ENCODE data around the gene CCNG1. TPM values are rescaled to one million over a fixed set of nuclear protein-coding genes. Genes with fewer than 3 reads are reported as not detected.

The CCNG1 gene
- polyA plus RNA-seq, 3 donors = 13.1 to 48.9 (median 46.0) TPM

- Mint-ChIP-seq H3K27ac (no peak overlapping the region), H3K9me3 (no peaks in the 10 kb centered on the region), H3K4me1 (peaks cover 28% of the 10 kb centered on the region), H3K4me3 (no peak overlapping the region), H3K36me3 (peaks cover 9 to 10% of the 10 kb centered on the region in 2 donors), H3K27me3 (ENCODE audit: low read depth in 3 of 3) (peaks cover 0 to 4% (median 0%) of the 10 kb centered on the region in 3 donors)
- no peak overlapping the region for H3K9ac ChIP-seq (ENCODE audit: insufficient read depth, low read length, poor library complexity, severe bottlenecking)
- peaks cover 24 to 33% of the 10 kb centered on the region in 2 donors for H3K4me1 ChIP-seq (ENCODE audit: control insufficient read depth in 1 of 2, insufficient read depth in 2 of 2, low read length in 2 of 2)
- H4K20me1 ChIP-seq (ENCODE audit: insufficient read depth, low read length) = no peaks in the 10 kb centered on the region
- DNase-seq = no peak
- H3K4me2 ChIP-seq (replicated peaks; ENCODE audit: extremely low read depth, low read length, poor library complexity, severe bottlenecking) = no peak overlapping the region
- no peaks in the 10 kb centered on the region for H3K9me3 ChIP-seq (replicated peaks in 1 of 2; ENCODE audit: control insufficient read depth in 1 of 2, insufficient read depth in 1 of 2, low read length in 2 of 2)
- no peaks in the 10 kb centered on the region for H3K27me3 ChIP-seq (ENCODE audit: control insufficient read depth in 2 of 2, insufficient read depth in 2 of 2, low read length in 2 of 2)
- H3K4me3 ChIP-seq (replicated peaks in 1 of 3; ENCODE audit: low read depth in 2 of 3, low read length in 3 of 3) = no peak overlapping the region
- H3K27ac ChIP-seq (ENCODE audit: low read depth in 1 of 2, low read length in 2 of 2) = peak overlapping the region in 1 of 2 donors; percentile 80
- peaks cover 0 to 6% of the 10 kb centered on the region in 2 donors for H3K36me3 ChIP-seq (replicated peaks in 1 of 2; ENCODE audit: control insufficient read depth in 1 of 2, insufficient read depth in 2 of 2, low read length in 2 of 2)
- intact Hi-C loops (cut with micrococcal nuclease) = no loop called here
- no peak for TF ChIP-seq CTCF (IDR thresholded peaks at IDR 0.05)
- H2AFZ ChIP-seq (ENCODE audit: insufficient read depth, low read depth, low read length, poor library complexity, severe bottlenecking) = peak overlapping the region; percentile 82
- peaks cover 86% of the 10 kb centered on the region for H3K79me2 ChIP-seq (ENCODE audit: insufficient read depth, low read length)
Observed at GRCh38 chr5:163463063-163463435, 25.7 kb downstream of the CCNG1 start.

GRCh38 chr5:163467682-163468081 lies 30.3 kb downstream of the CCNG1 start:
- H3K27me3 ChIP-seq (ENCODE audit: control insufficient read depth in 2 of 2, insufficient read depth in 2 of 2, low read length in 2 of 2) = no peaks in the 10 kb centered on the region
- no peaks in the 10 kb centered on the region for H3K9me3 Mint-ChIP-seq
- no CpG with 5 or more reads among the region's 4 CpGs for WGBS (ENCODE audit: insufficient coverage)

More at GRCh38 chr5:163467682-163468081, 30.3 kb downstream of the CCNG1 start:
- Histone ChIP-seq H4K20me1 (ENCODE audit: insufficient read depth, low read length) (no peaks in the 10 kb centered on the region), H3K9me3 (replicated peaks in 1 of 2; ENCODE audit: control insufficient read depth in 1 of 2, insufficient read depth in 1 of 2, low read length in 2 of 2) (no peaks in the 10 kb centered on the region), H3K36me3 (replicated peaks in 1 of 2; ENCODE audit: control insufficient read depth in 1 of 2, insufficient read depth in 2 of 2, low read length in 2 of 2) (peaks cover 33 to 50% of the 10 kb centered on the region in 2 donors), H3K4me1 (ENCODE audit: control insufficient read depth in 1 of 2, insufficient read depth in 2 of 2, low read length in 2 of 2) (peaks cover 1 to 2% of the 10 kb centered on the region in 2 donors), H3K4me2 (replicated peaks; ENCODE audit: extremely low read depth, low read length, poor library complexity, severe bottlenecking) (no peak overlapping the region), H2AFZ (ENCODE audit: insufficient read depth, low read depth, low read length, poor library complexity, severe bottlenecking) (peak overlapping the region; percentile 42), H3K9ac (ENCODE audit: insufficient read depth, low read length, poor library complexity, severe bottlenecking) (no peak overlapping the region), H3K4me3 (replicated peaks in 1 of 3; ENCODE audit: low read depth in 2 of 3, low read length in 3 of 3) (no peak overlapping the region), H3K79me2 (ENCODE audit: insufficient read depth, low read length) (peaks cover 47% of the 10 kb centered on the region), H3K27ac (ENCODE audit: low read depth in 1 of 2, low read length in 2 of 2) (peak overlapping the region in 1 of 2 donors; percentile 39)
- H3K27me3 Mint-ChIP-seq (ENCODE audit: low read depth in 3 of 3) = no peaks in the 10 kb centered on the region
- H3K36me3 Mint-ChIP-seq = peaks cover 37 to 44% of the 10 kb centered on the region in 2 donors
- DNase-seq = no peak
- H3K4me1 Mint-ChIP-seq = peaks cover 3% of the 10 kb centered on the region
- TF ChIP-seq CTCF (IDR thresholded peaks at IDR 0.05) = no peak
- intact Hi-C loops (cut with micrococcal nuclease) = no loop called here
- H3K27ac Mint-ChIP-seq = peak overlapping the region in 1 of 7 donors; percentile 74
- no peak overlapping the region for H3K4me3 Mint-ChIP-seq

Data from CD14-positive monocyte (primary cell).